GM10266 (cell line): ENCODE data around the gene OR8B4.
"Not testable (repeated sequence)": the region's sequence is repeated elsewhere in the genome, so short reads cannot be mapped to it uniquely, and the experiment has no call there.

ENCODE experiments used
- DNase-seq: peaks from one replicate; pipeline ENCODE4 v3.0.0; 2012; ENCODE audit errors: extremely low spot score
- CTCF ChIP-seq: IDR thresholded peaks from 2 replicates; pipeline ENCODE4 v1.5.1; 2012; ENCODE audit warnings: mild to moderate bottlenecking, low read depth; ENCODE audit not compliant: control insufficient read depth, insufficient read depth; ENCODE audit errors: missing control alignments

OR8B4 gene

GRCh38 chr11:124384399-124384798 is 40.3 kb downstream of the OR8B4 start, which contains the start of gene OR8B2:
Gene OR8B2 (minus strand): TSS chr11:124384499. CDS start chr11:124383343, 1,156 bp downstream.
- no peak for DNase-seq
- no peak for TF ChIP-seq CTCF

- not testable (repeated sequence) for DNase-seq
Measured at GRCh38 chr11:124382857-124383256, 41.8 kb downstream of the OR8B4 start.

- DNase-seq: no peak
- no peak for TF ChIP-seq CTCF
Measured at GRCh38 chr11:124380585-124380984, 44.1 kb downstream of the OR8B4 start.

- TF ChIP-seq CTCF: no peak
- no peak for DNase-seq
Measured at GRCh38 chr11:124376280-124376679, 48.4 kb downstream of the OR8B4 start.
